Upper lobe of left lung (tissue), 6 donors: ENCODE data around the gene PIGQ. TPM values are rescaled to one million over a fixed set of nuclear protein-coding genes. Genes with fewer than 3 reads are reported as not detected.
A peak's percentile ranks its signal among the peaks of the same experiment; 100 is the strongest.

ENCODE experiments used
- ATAC-seq, 2 donors: fragments of 200-7000 bp; cut with Tn5 transposase; one replicate each; pipeline ENCODE4 v1.9.1; 2022; ENCODE audit warnings: mild to moderate bottlenecking in 2 of 2, moderate library complexity in 2 of 2; ENCODE audit not compliant: low FRiP score in 2 of 2
- DNase-seq, 2 donors: peaks; one replicate each; pipeline ENCODE4 v3.0.0-alpha.2; 2019 to 2020
- H3K27ac ChIP-seq, 4 donors: fragments of 200-600 bp; sonication (generic); one replicate each; pipeline ENCODE4 v1.5.1; 2016 to 2019
- H3K27me3 ChIP-seq, 4 donors: fragments of 200-600 bp; sonication (generic); one replicate each; pipeline ENCODE4 v1.5.1; 2017 to 2019
- H3K36me3 ChIP-seq, 4 donors: fragments of 200-600 bp; sonication (generic); one replicate each; pipeline ENCODE4 v1.5.1; 2016 to 2019
- H3K4me1 ChIP-seq, 4 donors: fragments of 200-600 bp; sonication (generic); one replicate each; pipeline ENCODE4 v1.5.1; 2018 to 2019
- H3K4me3 ChIP-seq, 4 donors: fragments of 200-600 bp; sonication (generic); one replicate each; pipeline ENCODE4 v1.5.1; 2017 to 2019; ENCODE audit warnings: mild to moderate bottlenecking in 2 of 4, moderate library complexity in 1 of 4
- H3K9me3 ChIP-seq, 4 donors: fragments of 200-600 bp; sonication (generic); one replicate each; pipeline ENCODE4 v1.5.1; 2018 to 2019
- CTCF ChIP-seq, 6 experiments: fragments of 450-650 bp in 4 of 6; fragments of 200-600 bp in 2 of 6; sonication (generic) in 2 of 6; IDR thresholded peaks; one replicate each; pipeline ENCODE4 v1.5.1; 2016 to 2019; ENCODE audit warnings: antibody characterized with exemption in 6 of 6
- EP300 ChIP-seq, 4 donors: sonication (generic); formaldehyde crosslinking; IDR thresholded peaks; one replicate each; pipeline ENCODE4 v1.5.1; 2017; ENCODE audit warnings: antibody characterized with exemption in 4 of 4, control low read depth in 2 of 4
- POLR2A ChIP-seq, 4 donors: fragments of 450-650 bp; IDR thresholded peaks; one replicate each; pipeline ENCODE4 v1.5.1; 2016 to 2017; ENCODE audit warnings: antibody characterized with exemption in 4 of 4, mild to moderate bottlenecking in 2 of 4
- POLR2AphosphoS5 ChIP-seq, 2 donors: sonication (generic); formaldehyde crosslinking; IDR thresholded peaks; one replicate each; pipeline ENCODE4 v1.5.1; 2017; ENCODE audit warnings: antibody characterized with exemption in 2 of 2
- WGBS, 2 donors: methylation state at CpG; one replicate each; pipeline ENCODE4 v1.1.5; 2017 to 2018; 5-methylcytosine and 5-hydroxymethylcytosine counted together
- total RNA-seq, 6 donors: library from RNA; depleted of rRNA in 4 of 6; stranded (reverse); fragments of >200 nt in 4 of 6; gene quantifications; one replicate each; pipeline versions ENCODE4 v1.1.0 to v1.2.1, GENCODE V29; 2016 to 2021
- donor health status: DM: no; HTN: no; CAD: no; lungs with moderate emphysema.
- donor health status: DM: no; HTN: yes; CAD: no; lungs with severe emphysema.

PIGQ gene
- total RNA-seq, 6 donors from 2014 or later, result 42.7 to 153 (median 79.6) TPM

DNA sequence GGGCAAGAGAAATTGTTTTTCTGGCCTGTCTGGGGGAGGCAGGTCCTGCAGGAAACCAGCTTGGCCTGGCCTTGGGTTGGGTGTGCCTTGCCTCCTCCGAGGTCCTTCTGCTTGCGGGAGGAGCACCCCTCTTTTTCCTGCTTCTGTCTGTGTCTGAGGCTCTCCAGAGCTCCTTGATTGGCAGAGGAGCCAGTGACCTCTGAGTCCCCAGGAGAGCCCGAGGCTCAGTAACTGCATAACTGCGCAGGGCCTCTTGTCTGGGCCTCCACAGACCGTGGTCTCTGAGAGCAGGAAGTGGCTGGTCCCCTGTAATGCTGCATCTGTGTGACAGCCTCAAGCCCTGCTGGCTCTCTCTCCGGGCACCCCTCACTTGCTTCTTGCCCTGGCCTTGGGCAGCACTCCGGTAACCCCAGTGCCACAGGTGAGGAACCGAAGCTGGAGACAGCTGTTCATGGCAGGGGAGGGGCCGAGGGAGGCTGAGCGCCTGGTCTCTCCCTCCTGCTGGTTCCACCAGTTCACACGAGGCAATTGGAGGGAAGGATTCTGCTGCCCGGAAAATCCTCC is 40.7 kb upstream of the PIGQ start:
- peak overlapping the region; percentile 75 to 98 (median 83) for H3K27ac ChIP-seq
- peak overlapping the region in 3 of 4 donors; percentile 74 to 91 (median 83) for H3K4me3 ChIP-seq
- TF ChIP-seq POLR2A (IDR thresholded peaks at IDR 0.05) (no peak), POLR2AphosphoS5 (IDR thresholded peaks at IDR 0.05) (no peak), CTCF (IDR thresholded peaks at IDR 0.05) (no peak), EP300 (IDR thresholded peaks at IDR 0.05) (no peak)
- no peaks in the 10 kb centered on the region for H3K27me3 ChIP-seq
- DNase-seq, result peak in 1 of 2 donors; percentile 49
- peaks cover 0 to 2% (median 0%) of the 10 kb centered on the region in 4 donors for H3K36me3 ChIP-seq
- peaks cover 29 to 65% (median 39%) of the 10 kb centered on the region in 4 donors for H3K4me1 ChIP-seq
- no peak for ATAC-seq
- no peaks in the 10 kb centered on the region for H3K9me3 ChIP-seq
- 36 to 58% methylated on average over 5 to 12 of the region's 12 CpGs for WGBS, 2 donors

GRCh38 chr16:530111-530817 is 39.5 kb upstream of the PIGQ start:
- 96 to 100% methylated on average over 2 to 16 of the region's 23 CpGs for WGBS, 2 donors

GRCh38 chr16:531494-532125 is 38.2 kb upstream of the PIGQ start:
- no peak for TF ChIP-seq EP300 (IDR thresholded peaks at IDR 0.05)
- TF ChIP-seq POLR2A (IDR thresholded peaks at IDR 0.05), result no peak
- no peak for TF ChIP-seq POLR2AphosphoS5 (IDR thresholded peaks at IDR 0.05)
- TF ChIP-seq CTCF (IDR thresholded peaks at IDR 0.05), result no peak
- peak in 1 of 2 donors; percentile 62 for DNase-seq

More at GRCh38 chr16:530111-530817, 39.5 kb upstream of the PIGQ start:
- H3K27ac ChIP-seq, result peak overlapping the region in 1 of 4 donors; percentile 98
- ATAC-seq (no peak), DNase-seq (peak in 1 of 2 donors; percentile 71)
- no peak for TF ChIP-seq POLR2A (IDR thresholded peaks at IDR 0.05)
- no peak overlapping the region for H3K4me3 ChIP-seq
- H3K36me3 ChIP-seq, result peaks cover 0 to 2% (median 0%) of the 10 kb centered on the region in 4 donors
- H3K9me3 ChIP-seq, result no peaks in the 10 kb centered on the region
- no peaks in the 10 kb centered on the region for H3K27me3 ChIP-seq
- H3K4me1 ChIP-seq, result peaks cover 29 to 68% (median 38%) of the 10 kb centered on the region in 4 donors

GRCh38 chr16:533391-534123 is 36.2 kb upstream of the PIGQ start:
- H3K4me1 ChIP-seq, result peaks cover 16 to 49% (median 21%) of the 10 kb centered on the region in 4 donors
- H3K27ac ChIP-seq, result no peak overlapping the region
- no peak for ATAC-seq
- peak in 1 of 2 donors; percentile 66 for DNase-seq
- H3K27me3 ChIP-seq, result no peaks in the 10 kb centered on the region
- peaks cover 0 to 28% (median 19%) of the 10 kb centered on the region in 4 donors for H3K36me3 ChIP-seq
- TF ChIP-seq POLR2A (IDR thresholded peaks at IDR 0.05) (no peak), CTCF (IDR thresholded peaks at IDR 0.05) (no peak), POLR2AphosphoS5 (IDR thresholded peaks at IDR 0.05) (no peak), EP300 (IDR thresholded peaks at IDR 0.05) (no peak)
- H3K4me3 ChIP-seq, result no peak overlapping the region
- no peaks in the 10 kb centered on the region for H3K9me3 ChIP-seq
- WGBS, 2 donors, result 91% methylated on average over 2 to 25 of the region's 30 CpGs

More at GRCh38 chr16:531494-532125, 38.2 kb upstream of the PIGQ start:
- H3K36me3 ChIP-seq, result peaks cover 0 to 9% (median 5%) of the 10 kb centered on the region in 4 donors
- no peak overlapping the region for H3K4me3 ChIP-seq
- no peak overlapping the region for H3K27ac ChIP-seq
- H3K4me1 ChIP-seq, result peaks cover 18 to 59% (median 25%) of the 10 kb centered on the region in 4 donors
- no peaks in the 10 kb centered on the region for H3K27me3 ChIP-seq
- 88 to 89% methylated on average over 16 of the region's 16 CpGs for WGBS, 2 donors
- H3K9me3 ChIP-seq, result no peaks in the 10 kb centered on the region
- ATAC-seq, result no peak
